22Rv1 (cell line): ENCODE results near the gene WDR77.

Experiments used
- H3K27ac ChIP-seq: fragments of 450-650 bp; 2 replicates; pipeline ENCODE4 v1.5.1; 2017
- ZFX ChIP-seq: fragments of 450-650 bp; IDR thresholded peaks from 2 replicates; pipeline ENCODE4 v1.6.1; 2017; ENCODE audit warnings: antibody characterized with exemption, borderline replicate concordance
- TF ChIP-seq, protein P1 (sequence below): fragments of 450-650 bp; IDR thresholded peaks from 2 replicates; pipeline ENCODE4 v1.5.1; 2017; ENCODE audit warnings: mild to moderate bottlenecking

The WDR77 gene

DNA sequence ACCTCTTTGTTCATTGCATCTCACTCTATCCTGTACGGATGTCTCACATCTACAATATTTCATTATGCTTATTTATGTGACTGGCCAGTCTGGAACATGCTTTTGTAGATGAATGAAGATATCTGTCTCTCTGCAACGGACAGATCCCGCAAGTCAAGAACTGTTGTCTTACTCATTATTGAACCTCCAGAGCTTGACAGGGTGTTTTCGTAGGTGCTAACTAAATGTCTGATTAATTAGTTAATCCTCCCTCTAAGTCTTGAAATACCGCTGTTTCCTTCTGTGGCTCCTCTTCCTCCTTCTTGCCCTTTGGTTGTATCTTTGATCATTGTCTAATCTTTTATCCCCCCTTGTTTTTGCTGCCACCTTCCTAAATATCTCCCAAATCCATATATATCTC, 21.5 kb upstream of the WDR77 start:
- no peak overlapping the region for H3K27ac ChIP-seq
- TF ChIP-seq, protein P1, sequence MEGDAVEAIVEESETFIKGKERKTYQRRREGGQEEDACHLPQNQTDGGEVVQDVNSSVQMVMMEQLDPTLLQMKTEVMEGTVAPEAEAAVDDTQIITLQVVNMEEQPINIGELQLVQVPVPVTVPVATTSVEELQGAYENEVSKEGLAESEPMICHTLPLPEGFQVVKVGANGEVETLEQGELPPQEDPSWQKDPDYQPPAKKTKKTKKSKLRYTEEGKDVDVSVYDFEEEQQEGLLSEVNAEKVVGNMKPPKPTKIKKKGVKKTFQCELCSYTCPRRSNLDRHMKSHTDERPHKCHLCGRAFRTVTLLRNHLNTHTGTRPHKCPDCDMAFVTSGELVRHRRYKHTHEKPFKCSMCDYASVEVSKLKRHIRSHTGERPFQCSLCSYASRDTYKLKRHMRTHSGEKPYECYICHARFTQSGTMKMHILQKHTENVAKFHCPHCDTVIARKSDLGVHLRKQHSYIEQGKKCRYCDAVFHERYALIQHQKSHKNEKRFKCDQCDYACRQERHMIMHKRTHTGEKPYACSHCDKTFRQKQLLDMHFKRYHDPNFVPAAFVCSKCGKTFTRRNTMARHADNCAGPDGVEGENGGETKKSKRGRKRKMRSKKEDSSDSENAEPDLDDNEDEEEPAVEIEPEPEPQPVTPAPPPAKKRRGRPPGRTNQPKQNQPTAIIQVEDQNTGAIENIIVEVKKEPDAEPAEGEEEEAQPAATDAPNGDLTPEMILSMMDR: no peak
- no peak for TF ChIP-seq ZFX

DNA sequence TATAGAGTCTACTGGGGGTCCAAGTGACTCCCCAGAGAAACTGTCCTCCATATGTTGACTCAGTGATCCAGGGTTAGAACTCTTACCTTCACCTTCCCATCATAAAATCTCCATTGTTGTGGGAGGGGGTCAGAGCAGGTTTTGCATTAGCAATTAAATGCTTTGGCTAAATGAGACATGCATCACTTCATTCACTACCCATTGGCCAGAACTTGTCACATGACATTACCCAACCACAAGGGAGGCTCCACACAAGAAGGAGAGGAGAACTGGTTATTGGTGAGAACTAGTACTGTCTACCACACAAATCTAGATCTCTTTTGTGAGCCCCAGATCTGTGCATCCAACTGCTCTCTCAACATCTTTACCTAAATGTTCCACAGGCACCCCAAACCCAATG, 20.5 kb upstream of the WDR77 start:
- no peak overlapping the region for H3K27ac ChIP-seq
- TF ChIP-seq, protein P1: no peak
- TF ChIP-seq ZFX: no peak

DNA sequence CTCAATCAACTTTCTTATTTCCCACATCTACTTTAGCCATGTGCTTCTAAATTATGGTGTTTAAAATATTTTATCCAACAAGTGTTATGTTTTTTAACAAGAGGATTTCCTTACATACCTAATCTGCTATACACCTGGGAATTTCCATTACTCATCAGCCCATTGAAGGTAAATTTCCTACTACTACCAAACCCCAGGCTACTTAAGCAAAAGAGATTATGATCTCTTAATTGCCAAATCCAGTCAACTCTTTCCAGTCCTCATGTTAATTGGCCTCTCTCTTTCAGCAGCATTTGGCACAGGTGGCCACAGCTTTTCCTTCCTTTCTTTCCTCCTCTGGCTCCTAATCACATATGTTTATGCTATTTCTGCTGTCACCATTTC, 19.7 kb upstream of the WDR77 start:
- H3K27ac ChIP-seq: no peak overlapping the region
- no peak for TF ChIP-seq ZFX
- TF ChIP-seq, protein P1: no peak

DNA sequence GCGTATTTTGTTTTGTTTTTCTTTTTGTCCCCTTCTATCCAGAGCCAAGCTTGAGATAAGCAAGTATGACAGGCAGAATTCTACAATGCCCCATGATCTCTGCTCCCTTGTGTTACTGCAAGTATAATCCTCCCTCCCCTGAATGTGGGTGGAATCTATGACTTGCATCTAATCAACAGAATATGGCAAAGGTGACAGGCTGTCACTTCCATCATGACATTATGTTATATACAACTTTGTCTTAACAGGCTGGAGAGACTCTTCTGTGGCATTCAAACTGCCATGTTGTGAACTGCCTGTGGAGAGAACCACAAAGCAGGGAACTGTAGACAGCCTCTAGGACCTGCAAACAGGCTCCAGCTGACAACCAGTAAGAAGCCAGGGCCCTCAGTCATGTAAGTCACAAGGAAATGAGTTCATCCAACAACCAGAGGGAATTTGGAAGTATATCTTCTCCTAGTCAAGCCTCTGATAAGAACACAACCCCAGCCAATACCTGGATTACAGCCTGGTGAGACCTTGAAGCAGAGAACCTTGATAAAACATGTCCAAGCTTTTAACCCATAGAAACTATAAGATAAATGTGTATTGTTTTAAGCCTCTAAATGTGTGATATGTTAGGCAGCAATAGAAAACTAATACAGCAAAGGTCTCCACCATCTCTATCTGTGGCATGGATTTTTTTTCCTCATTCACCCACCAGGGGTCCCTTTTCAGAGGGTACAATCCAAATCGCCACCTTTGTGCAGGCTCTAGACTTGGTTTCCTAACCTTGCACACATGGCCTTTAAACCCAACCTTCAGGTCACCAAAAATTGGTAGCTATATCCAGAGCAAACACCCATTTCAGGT, 19.0 kb upstream of the WDR77 start:
- H3K27ac ChIP-seq: no peak overlapping the region
- TF ChIP-seq, protein P1: no peak
- no peak for TF ChIP-seq ZFX

DNA sequence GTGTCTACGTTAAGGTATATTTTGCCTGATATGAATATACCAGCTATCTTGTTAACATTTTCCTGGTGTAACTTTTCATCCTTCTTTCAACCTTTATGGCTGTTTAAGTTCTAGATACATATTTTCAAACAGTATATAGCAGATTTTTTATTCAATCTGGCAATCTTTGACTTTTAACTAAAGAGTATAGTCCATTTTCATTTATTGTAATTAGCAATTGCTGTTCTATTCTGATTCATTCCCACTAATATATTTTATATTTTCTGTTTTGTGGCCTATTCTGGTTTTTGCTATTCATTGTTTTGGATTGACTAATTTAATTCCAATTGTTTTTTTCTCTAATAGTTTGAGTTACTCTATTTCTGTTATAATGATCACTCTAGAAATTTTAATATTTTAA, 17.4 kb upstream of the WDR77 start:
- H3K27ac ChIP-seq: no peak overlapping the region
- TF ChIP-seq ZFX: no peak
- TF ChIP-seq, protein P1: no peak

DNA sequence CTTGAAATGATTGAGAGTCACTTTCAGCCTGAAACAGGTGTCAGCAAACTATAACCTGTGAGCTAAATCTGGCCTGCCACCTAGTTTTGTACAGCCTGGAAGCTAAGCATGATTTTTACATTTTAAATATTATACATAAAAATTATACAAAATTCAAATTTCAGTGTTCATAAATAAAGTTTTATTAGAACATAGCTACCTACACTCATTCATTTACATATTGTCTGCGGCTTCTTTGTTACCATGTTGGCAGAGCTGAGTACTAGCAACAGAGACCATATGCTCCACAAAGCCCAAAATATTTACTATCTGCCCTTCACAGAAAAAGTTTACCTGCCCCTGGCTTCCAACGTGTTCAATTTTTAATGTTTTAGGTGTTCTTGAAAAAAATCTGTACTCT, 16.7 kb upstream of the WDR77 start:
- TF ChIP-seq, protein P1: no peak
- TF ChIP-seq ZFX: no peak
- H3K27ac ChIP-seq: no peak overlapping the region

DNA sequence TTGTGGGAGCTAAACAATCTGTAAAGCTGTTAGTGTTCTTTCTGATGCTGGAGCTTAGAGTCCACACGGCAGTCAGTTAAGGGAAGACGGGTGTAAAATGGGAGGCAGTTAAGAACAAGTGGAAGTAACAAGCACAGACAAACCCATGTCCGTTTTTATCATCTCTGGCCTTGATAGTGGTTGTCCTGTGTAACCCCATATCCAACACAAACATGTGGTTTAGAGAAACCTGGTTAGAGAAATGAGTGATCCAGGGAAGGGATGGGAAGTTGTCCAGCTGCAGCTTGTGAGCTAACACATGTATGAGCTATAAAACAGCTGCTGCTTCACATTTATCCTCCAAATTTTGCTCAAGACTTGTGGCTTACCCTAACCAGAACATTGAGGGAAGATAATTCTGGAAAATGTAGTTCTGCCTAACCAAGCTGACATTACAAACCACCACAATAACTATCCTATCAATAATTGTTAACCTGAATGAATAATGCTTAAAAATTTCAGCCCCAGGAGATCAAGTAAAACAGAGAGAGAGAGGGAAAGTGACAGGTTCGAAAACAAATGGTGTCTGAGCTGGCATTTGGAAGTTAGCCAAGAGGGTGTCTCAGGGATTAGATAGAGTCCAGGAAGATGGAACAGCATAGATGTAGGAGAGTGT, 14.1 kb upstream of the WDR77 start:
- TF ChIP-seq ZFX: no peak
- TF ChIP-seq, protein P1: no peak
- no peak overlapping the region for H3K27ac ChIP-seq
